C1 segment of cervical spinal cord (tissue), 14 donors: Measurements from ENCODE around the gene HPS4.
"Not testable (repeated sequence)": the region's sequence is repeated elsewhere in the genome, so short reads cannot be mapped to it uniquely, and the experiment has no call there.

Source experiments
- DNase-seq, 14 donors: peaks; one replicate each; lab custom pipeline; 2025; lab: John Stamatoyannopoulos, UW

HPS4 gene

DNA sequence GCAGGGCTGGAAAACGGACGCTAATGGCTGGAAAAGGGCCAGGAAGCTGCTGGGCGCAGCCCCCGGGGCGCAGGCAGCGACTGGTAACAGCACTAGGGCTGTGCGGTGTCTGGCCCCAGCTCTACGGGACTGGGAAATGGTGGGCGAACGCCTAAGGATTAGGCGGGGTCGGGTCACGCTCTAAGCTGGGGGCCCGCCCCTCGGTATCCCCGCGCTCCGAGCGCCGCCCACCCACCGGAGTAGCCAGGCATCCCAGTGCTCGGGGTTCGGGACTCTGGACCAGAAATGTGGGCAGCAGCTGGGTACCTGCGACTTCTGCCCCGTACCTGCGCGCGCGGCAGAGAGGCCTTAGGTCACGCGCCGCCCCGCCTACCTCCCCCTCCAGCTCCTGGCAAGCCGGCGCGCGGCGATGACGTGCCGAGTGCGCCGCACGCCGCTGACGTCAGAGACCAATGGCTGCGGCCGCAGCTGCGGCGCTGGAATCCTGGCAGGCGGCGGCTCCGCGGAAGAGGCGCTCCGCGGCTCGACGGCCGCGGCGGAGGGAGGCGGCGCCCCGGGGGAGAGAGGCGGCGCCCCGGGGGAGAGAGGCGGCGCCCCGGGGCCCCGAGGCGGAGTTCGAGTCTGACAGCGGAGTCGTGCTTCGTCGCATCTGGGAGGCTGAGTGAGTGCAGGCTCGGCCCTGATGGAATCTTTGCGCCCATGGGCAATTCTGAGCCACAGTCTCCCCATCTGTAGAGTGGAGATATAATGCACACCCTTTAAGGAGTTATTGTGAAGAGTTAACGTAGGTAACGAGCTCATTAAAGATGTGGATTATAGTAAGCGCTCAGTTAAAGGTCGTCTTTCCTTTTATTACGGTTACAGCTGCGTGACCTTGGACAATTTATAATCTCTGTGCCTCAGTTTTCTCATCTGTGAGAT, at the start of gene HPS4, which contains the start of gene SRRD:
Gene HPS4, minus strand, starts transcription at position 345 of the 921 bp plus-strand sequence. CDS start 2,021 bp downstream, outside the sequence.
Gene SRRD, plus strand, starts transcription at position 439 of the 921 bp plus-strand sequence. Its CDS starts 14 bp downstream, at position 453.
- DNase-seq: peak; percentile 9 to 89 (median 74)

DNA sequence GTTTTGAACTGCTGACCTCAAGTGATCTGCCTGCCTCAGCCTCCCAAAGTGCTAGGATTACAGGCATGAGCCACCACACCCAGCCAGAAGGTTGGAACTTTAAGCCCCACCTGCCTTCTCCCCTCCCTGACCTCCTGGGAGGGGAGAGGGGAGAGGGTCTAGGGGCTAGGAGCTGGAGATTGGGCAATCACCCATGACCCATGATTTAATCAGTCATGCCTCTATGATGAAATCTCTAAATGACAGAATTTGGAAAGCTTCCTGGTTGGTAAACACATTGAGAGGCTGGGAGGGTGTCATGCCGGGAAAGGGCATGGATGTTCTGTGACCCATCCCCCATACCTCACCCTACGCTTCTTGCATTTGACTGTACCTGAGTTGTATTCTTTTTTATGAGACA, 45.8 kb upstream of the HPS4 start:
- no peak for DNase-seq

DNA sequence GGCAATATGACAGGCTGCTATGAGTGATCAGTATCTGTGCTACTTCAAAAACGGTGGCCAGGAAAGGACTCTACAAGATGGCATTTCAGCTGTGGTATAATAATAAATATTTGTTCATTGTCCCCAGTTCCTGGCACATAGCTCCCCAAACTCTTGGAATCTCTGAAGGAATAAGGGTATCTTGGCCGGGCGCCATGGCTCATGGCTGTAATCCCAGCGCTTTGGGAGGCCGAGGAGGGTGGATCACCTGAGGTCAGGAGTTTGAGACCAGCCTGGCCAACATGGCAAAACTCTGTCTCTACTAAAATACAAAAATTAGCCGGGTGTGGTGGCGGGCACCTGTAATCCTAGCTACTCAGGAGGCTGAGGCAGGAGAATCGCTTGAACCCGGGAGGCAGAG, 44.9 kb upstream of the HPS4 start:
- not testable (repeated sequence) for DNase-seq

DNA sequence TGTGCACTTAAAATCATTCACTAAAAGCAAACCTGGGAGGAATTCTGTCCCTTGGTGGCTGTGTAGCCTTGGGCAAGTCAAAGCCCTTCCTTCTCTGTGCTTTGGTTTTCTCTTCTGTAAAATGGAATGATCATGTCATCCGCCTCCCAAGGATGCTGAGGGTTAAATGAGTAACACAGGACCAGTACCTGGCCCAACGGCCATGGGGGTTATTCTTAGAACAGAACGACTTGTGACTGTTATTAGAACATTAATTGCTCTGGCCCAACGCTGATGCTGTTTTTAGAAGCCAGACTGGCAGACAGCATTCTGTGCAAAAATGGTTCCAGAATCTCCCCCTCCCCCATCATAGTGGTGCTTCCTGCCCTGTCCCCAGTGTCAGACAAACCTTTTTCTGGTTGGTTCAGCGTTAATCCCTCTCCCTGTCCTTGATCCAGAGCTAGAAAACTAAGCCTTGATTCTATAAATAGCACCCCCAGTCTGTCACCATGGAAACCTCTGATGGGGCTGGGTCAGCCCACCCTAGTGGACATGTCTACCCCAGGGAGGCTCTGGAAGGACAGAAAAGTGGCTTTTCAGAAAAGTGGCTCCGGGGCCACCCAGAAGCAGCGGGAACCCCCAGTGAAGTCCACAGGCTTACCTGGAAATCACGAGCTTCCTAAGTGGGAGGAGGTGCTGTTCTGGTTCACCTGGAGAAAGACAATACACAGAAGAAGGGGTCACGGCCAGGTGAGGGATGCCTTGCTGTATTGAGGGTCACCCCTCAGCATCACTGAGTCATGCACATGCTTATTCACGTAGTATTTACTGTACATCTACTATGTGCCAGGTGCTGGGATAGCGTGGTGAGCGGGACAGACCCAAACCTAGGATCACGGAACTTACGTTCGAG, 44.2 kb upstream of the HPS4 start:
- DNase-seq: no peak

DNA sequence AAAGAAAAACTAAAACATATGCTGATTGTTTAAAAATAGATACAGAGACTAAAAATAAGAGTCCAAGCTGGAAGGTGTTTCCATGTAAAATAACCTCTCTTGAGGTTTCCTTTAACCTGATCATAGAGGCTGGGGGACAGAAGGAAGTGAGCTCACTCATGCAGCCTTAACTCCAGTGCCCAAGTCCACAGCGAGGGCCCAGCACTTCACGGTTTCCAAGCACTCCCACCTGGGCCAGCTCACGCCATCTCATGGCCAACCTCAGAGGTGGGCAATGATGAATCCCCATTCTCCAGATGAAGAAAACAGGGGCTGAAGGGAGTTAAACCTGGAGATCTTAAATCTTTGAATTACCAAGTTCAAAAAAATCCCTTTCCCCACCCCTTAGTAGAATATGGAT, 43.6 kb upstream of the HPS4 start:
- DNase-seq: no peak

DNA sequence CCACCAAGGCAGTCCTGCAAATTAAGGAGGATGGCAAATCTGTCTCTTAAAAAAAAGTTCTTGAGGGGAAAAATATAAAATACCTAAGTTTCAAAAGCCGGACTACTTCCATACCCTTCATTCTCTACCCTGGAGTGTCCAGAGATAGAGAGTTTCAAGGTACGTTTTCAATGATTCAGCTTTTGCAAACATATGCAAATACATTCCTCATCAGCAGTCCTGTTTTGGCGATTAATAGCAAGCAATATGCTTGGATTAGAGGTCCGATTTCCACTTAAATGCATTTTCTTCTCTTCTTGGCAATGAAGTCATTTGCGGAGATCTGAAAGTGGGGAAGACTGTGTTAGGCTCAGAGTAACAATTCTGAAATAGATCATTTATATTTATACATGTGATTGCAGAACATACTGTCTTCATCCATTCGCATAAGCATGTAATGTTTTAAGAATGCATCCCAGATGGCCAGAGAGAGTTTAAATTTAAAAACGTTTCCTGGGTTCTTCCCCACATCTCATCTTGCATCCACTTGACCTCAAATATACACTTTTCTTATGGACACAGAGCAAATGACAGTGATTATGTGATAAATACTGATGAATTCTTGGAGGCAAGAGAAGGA, 42.5 kb upstream of the HPS4 start:
- DNase-seq: no peak

DNA sequence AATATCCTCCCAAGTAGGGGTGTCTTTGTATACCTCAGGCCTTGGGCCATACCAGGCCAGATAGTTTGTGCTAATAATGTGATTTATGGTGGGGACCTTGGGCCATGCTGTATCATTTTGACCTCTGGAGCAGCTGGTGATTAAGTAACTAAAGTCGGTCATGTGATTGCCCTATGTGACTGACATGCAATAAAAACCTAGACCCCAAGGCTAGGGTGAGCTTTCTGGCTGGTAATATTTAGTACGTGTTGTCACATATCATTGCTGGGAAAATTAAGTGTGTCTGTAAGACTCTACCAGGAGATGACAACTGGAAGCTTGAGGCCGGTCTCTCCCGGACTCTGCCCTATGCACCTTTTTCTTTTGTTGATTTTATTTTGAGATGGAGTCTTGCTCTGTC, 41.3 kb upstream of the HPS4 start:
- no peak for DNase-seq

DNA sequence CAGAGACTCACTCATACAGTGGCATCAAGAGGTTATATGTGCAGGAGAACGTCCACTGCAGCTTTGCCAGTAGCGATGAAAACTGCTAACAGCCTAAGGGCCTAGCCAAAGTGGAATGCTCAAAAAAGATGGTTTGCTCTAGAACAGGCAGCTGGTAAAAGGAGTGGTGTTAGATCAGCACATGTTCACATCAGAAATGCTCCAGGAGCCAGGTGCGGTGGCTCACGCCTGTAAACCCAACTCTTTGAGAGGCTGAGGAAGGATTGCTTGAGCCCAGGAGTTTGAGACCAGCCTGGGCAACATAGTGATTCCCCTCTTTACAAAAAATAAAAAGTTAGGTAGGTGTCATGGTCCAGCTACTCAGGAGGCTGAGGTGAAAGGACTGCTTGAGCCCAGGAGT, 39.0 kb upstream of the HPS4 start:
- DNase-seq: no peak

DNA sequence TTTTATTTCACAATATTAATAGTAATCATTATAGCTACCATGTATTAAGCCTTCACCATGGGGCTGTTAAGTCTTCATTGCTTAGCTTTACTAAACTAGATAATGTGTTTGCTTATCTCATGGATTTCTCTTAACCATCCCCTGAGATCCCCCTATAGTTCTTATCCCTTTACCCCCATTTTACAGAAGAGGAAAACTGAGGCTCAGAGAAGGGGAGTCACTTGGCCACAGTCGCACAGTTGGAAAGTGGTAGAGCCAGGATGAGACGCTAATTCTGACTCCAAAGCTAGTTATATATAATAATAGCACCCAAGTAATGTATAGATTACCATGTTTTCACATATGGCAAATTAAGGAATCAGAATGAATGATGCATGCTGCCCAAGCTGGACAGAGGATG, 38.4 kb upstream of the HPS4 start:
- no peak for DNase-seq

DNA sequence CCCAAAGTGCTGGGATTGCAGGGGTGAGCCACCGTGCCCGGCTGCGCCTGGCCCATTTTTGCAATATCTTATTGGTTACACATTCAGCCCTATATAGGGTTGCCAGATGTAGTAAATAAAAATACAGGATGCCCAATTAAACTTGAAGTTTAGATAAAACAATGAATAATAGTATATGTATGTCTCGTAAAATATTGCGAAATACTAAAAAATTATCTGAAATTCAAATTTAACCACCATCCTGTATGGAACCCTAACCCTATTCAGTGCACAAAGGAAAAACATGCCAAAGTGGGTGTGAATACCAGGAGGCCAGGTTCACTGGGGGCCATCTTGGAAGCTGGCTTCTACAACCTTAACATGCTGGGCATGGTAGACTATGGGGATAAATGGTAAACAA, 33.8 kb upstream of the HPS4 start:
- DNase-seq: no peak

DNA sequence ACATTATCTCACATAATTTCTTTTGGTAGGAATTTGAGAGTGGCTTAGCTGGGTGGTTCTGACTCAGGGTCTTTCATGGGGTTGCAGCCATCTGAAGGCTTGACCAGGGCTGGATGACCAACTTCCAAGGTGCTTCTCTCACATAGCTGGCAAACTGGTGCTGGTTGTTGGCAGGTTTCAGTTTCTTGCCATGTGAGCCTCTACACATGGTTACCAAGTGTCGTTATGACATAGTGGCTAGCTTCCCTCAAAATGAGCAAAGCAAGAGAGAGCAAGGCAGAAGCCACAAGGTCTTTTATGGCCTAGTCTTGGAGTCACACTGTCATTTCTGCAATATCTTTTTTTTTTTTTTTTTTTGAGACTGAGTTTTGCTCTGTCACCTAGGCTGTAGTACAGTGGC, 32.9 kb upstream of the HPS4 start:
- no peak for DNase-seq

DNA sequence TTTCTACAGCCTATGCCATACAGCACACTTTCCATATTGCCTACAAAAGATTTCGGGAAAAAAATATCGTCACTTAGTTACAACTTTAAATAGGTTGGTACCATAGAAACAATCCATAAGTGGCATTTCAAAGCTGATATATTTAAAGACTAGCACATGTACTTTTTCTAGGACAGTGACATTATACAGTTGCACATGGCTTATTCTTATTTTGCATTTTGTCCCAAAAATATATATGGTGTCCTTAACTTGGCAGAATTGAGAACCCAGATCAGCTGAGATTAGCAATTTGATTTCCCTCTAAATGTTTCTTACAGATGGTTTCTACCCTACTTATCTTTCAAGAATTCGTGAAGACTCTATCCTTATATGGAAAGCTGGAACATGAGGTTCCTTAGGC, 32.3 kb upstream of the HPS4 start:
- DNase-seq: no peak

DNA sequence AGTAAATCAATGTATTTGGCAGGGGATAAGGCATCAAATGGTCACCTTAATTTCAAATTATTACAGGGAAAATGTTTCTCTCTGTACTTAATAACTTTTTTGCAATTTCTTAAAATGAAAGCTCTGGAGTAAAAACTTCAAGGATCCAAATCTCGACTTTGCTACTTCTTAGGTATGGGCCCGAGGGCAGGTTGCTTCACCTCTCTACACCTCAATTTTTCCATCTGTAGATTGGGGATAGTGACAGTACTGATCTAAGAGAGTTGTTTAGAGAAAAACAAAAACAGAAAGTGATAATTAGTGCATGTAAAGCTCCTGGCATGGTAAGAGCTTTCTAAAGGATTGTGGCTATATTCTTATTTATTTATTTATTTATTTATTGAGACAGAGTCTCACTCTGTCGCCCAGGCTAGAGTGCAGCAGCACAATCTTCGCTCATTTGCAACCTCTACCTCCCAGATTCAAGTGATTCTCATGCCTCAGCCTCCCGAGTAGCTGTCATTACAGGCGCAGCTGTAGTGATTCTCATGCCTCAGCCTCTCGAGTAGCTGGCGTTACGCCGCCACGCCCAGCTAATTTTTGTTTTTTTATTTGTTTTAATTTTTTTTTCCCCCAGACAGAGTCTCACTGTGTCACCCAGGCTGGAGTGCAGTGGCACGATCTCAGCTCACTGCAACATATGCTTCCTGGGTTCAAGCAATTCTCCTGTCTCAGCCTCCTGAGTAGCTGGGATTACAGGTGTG, 31.0 kb upstream of the HPS4 start:
- DNase-seq: no peak

DNA sequence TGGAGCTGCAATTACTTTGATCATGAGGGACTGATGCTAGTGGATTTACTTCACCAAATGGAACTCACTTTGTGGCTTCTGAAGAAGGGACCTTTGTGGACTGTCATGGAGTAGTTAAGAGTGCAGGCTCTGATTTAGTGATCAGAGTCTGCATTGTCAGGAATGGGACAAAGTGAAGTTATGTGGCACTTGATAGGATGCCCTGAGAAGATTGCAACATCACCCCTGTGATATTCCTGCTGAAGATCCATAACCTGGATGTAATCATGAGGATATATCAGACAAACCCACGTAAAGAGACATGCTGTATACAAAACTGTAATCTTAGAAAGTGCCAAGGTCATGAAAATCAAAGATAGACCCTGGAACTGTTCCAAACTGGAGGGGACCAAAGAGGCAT, 30.3 kb upstream of the HPS4 start:
- DNase-seq: no peak

DNA sequence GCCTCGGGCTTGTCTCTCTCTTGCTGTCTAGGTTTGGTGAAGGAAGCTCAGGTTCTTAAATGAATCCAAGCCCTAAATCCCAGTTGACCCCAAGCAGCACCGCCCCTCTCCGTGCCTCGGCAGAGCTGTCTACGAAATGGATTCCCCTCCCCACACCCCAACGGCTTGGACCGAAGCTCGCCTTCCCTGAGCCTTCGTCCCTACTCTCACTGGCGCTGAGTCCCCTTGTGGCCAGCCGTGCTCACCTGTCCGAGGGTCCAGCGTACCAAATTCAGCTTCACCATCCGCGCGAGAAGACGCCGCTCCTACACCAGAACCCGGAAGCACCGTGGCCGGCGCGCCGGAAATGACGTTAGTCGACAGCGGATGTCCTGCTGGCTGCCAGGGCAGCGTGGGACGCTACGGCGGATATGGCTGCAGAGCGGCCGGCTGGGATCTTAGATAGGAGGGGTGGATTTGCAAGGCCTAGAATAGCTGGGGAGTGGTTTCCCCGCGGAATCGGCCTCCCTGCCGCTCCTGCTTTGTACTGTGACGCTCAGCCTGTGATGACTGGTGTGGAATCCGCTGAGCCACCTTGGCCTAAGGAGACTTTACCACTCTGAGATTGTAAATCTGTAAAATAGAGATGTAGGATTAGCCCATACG, 28.7 kb upstream of the HPS4 start, which contains the start of gene TFIP11:
Gene TFIP11, minus strand, starts transcription at position 325 of the 645 bp plus-strand sequence. CDS start 2,201 bp downstream, outside the sequence.
- DNase-seq: peak; percentile 39 to 94 (median 89)

DNA sequence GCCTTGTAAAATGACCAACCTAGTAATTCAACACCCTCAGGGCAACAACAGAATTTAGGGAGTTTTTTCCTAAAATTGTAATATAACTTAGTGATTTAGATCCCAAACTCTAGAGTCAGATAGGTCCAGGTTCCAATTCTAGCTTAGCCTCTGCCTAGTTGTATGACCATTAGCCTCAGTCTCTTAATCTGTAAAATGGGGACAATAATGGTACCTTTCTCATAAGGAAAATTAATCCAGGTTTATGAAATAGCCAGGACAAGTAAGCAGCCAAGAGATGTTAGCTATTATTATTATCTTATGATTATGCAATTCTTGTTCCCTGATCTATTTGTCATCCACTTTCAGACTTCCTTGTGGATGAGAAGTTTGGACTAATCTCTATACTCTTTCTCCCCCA, 24.6 kb upstream of the HPS4 start:
- DNase-seq: no peak

DNA sequence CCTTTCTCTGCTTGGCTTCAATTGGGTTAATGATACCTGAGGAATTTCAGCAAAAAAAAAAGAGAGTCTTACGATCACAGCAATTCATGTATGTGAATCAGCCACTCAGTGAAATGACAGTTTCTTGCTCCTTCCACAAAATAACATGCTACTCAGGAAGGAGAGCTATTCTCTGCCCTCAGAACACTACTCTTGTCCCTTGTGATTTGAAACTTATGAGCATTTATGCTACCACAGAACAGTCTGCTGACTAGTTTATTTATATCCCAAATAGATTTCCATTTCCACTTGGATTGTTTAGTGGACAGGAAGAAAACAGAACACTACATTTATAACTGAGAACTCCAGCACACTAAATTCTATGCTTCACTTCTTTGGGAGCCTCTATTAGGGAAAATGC, 20.2 kb upstream of the HPS4 start:
- DNase-seq: no peak

DNA sequence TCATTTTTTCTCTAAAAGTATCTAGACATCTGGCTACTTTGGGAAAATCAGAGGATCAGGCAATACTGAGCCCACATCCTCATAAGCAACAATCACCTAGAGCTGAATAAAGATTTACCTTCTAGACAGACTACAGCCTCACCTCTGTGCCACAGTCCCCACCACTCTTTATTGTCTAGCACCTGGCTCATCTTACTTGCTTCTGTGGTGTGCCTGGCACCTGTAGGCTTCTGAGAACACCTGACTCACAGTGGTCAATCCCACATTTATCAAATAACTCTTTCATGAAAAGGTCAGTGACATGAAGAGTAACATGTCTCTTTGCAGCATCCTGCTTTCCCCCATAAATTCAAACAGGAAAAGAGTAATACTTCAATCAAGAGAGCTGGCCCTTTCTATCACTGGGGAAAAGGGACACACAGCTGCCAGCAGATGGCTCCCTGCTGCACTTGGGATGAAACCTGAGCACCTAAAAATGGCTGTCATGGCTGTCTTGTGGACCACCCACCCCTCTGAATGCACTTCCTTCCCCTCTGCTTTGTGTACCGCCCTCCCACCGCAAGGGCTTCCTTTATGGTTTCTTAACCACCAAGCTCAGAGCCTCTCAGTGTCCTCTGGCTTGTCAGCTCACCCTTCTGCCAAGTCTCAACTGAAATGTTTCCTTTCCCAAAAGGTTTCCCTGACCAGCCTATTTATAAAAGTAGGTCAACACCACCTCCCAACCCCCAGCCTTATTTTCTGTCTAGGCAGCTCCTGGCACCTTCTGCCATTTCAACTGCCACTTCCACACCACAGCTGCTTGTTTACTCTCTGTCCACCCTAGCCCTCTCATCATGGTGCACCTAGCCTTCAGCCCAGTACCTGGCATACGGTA, 19.3 kb upstream of the HPS4 start:
- peak in 8 of 14 donors; percentile 14 to 65 (median 30) for DNase-seq

DNA sequence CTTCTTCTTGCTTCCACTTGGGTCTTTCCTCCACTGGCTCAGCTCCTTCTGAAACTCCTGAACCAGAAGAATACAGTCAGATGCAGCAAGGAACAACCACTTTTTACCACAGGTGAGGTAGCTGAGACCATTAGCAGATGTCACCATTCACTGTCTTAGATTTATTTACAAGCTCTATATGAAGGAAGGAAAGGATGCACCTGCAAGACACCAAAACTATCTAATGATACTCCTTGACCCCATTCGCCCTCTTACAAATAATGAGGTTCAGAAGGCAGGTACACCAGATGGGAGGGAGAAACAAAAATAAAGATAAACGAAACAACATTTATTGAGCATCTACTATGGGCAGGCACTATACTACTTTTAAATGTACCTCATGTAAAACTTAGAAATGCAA, 18.4 kb upstream of the HPS4 start:
- DNase-seq: no peak
